ENCODE results near the gene JMJD4.
A peak's percentile ranks its signal among the peaks of the same experiment; 100 is the strongest.

Gene JMJD4

DNA sequence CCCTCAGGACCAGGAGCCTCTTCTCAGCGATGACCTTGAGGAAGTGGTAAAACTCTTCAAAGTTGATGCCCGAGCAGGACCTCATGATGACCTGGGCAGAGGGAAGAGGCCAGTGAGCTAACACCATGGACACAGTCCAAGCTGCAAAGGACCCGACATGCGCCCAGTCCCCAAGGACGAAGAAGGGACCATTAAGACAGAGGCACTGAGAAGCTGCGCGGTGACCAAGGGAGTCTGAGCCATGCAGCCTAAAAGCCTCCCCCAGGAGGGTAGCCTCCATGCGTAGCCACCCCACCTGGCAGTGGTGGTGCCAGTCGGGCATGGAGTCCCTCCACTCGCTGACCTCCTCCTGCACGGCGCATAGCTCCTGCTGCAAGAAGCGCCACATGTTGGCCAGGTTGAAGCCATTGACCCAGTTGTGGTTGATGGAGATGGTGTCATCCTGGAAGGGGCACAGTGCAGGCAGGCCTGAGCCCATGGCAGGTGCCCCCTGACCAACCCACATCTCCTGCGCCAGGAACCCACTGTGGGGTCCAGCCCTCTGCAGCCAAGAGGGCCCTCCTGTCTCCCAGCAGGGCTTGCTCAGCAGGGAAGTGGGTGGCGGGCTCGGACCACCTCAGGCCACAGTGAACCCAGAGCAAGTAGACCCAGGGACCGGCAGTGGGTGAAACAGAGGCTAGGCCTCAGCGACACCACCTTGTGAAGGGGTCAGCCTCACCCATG, 2.4 kb downstream of the JMJD4 start:
- TF ChIP-seq, protein P1, sequence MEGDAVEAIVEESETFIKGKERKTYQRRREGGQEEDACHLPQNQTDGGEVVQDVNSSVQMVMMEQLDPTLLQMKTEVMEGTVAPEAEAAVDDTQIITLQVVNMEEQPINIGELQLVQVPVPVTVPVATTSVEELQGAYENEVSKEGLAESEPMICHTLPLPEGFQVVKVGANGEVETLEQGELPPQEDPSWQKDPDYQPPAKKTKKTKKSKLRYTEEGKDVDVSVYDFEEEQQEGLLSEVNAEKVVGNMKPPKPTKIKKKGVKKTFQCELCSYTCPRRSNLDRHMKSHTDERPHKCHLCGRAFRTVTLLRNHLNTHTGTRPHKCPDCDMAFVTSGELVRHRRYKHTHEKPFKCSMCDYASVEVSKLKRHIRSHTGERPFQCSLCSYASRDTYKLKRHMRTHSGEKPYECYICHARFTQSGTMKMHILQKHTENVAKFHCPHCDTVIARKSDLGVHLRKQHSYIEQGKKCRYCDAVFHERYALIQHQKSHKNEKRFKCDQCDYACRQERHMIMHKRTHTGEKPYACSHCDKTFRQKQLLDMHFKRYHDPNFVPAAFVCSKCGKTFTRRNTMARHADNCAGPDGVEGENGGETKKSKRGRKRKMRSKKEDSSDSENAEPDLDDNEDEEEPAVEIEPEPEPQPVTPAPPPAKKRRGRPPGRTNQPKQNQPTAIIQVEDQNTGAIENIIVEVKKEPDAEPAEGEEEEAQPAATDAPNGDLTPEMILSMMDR (conservative IDR thresholded peaks at IDR 0.05; ENCODE audit: low read length): no peak
- no peak overlapping the region for H3K4me3 ChIP-seq (ENCODE audit: low read length)
- no peak for DNase-seq (ENCODE audit: low read depth)

DNA sequence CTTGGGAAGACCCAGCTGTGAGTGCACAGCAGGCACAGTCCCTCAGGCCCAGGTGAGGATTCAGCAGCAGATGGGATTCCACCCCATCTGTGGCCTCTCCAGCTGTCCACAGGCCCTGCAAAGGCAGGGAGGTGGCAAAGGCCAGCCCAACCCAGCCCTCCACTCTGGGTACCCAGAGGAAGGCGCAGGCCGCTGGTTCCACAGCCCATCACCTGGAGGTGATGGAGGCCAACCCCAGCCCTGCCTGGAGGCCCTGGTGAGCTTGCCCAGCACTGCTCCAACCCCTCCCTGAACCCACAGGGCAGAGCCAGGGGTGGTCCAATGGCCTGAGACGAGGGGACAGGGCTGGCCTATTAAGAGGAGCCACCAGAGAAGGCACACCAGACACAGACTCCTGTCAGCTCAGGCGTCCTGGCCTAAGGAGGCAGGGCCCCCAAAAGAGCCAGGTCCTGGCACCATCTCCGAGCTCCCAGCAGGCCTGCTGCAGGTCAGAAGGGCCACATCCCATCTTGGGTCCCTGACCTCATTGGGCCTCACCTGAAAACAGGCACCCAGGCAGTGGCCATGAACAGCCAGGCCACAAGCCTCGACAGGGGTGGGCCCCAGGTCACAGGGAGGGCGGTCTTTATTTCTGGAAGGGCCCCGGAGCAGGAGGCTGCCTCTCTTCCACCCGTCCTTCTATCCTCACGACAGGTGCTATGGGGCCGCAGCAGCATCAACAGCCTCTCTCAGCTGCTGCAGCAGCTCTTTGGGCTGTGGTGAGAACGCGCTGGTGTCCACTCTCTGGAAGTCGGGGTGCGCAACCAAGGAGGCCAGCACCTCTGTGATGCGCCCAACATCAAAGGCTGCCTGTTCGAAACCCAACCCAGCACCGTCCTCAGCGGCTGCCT, 3.2 kb downstream of the JMJD4 start:
- TF ChIP-seq, protein P1 (conservative IDR thresholded peaks at IDR 0.05; ENCODE audit: low read length): no peak

DNA sequence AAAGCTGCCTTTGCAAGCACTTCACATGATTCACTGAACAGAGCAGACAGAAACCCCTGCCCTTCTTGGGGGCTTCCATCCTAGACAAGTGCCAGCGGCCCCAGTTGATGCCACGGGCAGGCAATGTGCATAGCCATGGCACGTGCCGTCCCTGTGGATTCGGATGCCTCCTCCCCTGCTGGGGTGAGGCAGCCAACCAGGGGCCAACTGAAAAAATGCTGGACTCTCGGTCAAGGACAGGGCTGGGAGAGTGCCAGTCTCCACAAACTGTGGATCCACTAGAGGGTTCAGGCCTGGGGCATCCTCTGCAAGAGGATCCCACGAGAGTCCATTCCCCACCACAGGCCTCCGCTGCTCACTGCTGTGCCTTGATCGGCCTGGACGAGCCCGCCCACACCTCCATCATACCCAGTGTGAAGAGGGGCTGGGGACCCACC, 3.8 kb downstream of the JMJD4 start:
- DNase-seq (ENCODE audit: low read depth): no peak
- TF ChIP-seq, protein P1 (conservative IDR thresholded peaks at IDR 0.05; ENCODE audit: low read length): no peak
- no peak overlapping the region for H3K4me3 ChIP-seq (ENCODE audit: low read length)

More for the DNA sequence above, 3.2 kb downstream of the JMJD4 start:
- H3K4me3 ChIP-seq (ENCODE audit: low read length): no peak overlapping the region
- DNase-seq (ENCODE audit: low read depth): no peak

DNA sequence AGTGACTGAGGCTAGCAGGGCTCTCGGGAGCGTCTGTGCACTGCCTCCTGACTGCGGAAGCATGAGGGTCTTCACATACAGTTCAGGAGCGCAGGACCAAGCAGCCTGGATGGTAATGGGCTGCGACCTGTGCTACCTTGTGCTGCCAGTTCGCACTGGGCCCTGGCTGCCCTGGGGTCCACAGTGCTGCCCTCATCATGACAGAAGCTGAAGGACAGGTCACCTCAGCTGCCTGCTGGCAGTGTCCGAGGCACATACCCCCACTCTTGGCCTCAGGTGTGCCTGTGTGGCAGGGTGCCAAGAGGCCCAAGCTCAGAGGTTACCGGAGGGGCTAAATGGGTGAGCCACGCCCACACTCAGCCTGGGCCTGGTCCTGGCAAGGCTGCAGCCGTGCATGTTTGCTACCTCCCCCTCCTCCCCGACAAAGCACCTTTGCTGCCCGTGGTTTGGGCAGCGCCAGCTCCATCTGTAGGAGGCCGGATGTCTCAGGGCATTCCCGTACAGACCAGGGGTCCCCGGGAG, 4.4 kb downstream of the JMJD4 start:
- no peak overlapping the region for H3K4me3 ChIP-seq (ENCODE audit: low read length)
- DNase-seq (ENCODE audit: low read depth): no peak
- TF ChIP-seq, protein P1 (conservative IDR thresholded peaks at IDR 0.05; ENCODE audit: low read length): no peak

DNA sequence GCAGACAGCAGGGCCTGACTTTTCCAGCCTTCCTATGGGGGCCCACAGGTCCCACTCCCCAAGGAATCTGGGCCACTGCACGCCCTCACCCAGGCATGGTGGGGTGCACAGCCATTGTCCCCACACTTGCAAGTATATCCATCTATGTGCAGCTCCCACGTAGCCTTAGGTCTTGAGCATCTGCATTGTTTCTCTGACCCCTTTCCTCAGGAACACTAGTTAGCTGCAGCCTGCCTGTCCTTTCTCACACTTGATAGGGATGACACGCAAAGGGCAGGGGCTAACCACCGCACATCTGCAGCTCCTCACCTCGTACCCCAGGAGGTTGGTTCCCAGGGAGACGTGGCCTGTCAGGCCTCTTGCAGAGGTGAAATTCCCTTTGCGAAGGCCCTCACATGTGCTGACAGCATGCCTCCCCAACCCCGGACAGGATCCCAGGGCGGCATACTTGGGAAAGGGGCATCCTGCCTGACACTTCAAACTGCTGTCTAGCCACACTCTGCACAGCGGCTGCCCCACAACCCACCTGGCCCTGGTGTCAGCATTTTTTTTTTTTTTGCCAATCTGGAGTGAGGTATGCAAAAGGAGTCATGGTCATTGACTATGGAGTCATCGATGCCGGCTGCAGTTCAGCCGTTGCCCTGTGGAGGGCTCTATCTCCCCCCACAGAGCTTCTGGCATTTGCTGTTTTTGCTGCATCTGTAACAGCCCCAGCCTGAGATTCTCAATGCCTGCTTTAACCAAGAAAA, 5.0 kb downstream of the JMJD4 start:
- peak; percentile 66 for DNase-seq (ENCODE audit: low read depth)
- TF ChIP-seq, protein P1 (conservative IDR thresholded peaks at IDR 0.05; ENCODE audit: low read length): peak; percentile 86
- H3K4me3 ChIP-seq (ENCODE audit: low read length): no peak overlapping the region

DNA sequence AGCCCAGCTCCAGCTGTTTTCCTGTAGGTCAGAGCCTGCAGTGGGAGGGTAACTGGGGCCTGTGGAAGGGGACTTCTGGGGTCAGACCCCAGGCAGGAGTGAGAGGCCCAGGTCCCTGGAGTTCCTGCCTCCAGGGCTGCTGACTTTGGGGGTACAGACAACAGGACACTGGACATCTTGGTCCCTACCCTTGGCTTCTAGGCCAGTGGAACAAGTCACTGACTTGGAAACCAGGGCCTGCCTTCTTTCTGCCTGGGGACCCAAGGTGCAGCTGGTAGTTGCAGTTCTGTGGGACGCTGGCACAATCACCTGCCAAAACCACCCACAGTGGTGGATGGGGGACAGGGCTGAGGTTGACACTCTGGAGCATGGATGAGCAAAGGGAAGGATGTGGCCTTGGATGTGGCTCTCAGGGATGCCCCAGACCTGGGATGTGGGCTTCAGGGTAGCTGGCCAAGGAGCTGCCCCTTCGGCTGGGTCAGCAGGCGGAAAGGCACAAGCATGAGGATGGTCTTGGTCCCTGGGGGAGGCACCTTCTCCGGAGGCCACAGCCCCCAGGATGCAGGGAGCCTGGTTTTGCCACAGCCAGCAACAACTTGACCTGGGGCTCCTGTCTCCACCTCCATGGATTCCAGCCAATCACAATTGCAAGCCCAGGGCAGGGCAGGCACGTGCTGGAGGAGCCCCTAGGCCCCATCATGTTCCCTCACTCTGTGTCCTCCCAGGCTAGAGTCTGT, 5.8 kb downstream of the JMJD4 start:
- TF ChIP-seq, protein P1 (conservative IDR thresholded peaks at IDR 0.05; ENCODE audit: low read length): no peak
- DNase-seq (ENCODE audit: low read depth): no peak
- H3K4me3 ChIP-seq (ENCODE audit: low read length): no peak overlapping the region; the same call in 1 of the 2 replicates
